Breast epithelium (tissue), 3 donors: ENCODE measurements around the gene NCKAP5.

ENCODE experiments used
- CTCF ChIP-seq, 3 donors: fragments of 450-650 bp; IDR thresholded peaks; one replicate each; pipeline ENCODE4 v1.5.1; 2016 to 2017; ENCODE audit warnings: antibody characterized with exemption in 3 of 3, mild to moderate bottlenecking in 3 of 3, moderate library complexity in 3 of 3
- POLR2AphosphoS5 ChIP-seq, 3 donors: sonication (generic); formaldehyde crosslinking; IDR thresholded peaks; one replicate each; pipeline ENCODE4 v1.6.1; 2017; ENCODE audit warnings: antibody characterized with exemption in 3 of 3

DNA sequence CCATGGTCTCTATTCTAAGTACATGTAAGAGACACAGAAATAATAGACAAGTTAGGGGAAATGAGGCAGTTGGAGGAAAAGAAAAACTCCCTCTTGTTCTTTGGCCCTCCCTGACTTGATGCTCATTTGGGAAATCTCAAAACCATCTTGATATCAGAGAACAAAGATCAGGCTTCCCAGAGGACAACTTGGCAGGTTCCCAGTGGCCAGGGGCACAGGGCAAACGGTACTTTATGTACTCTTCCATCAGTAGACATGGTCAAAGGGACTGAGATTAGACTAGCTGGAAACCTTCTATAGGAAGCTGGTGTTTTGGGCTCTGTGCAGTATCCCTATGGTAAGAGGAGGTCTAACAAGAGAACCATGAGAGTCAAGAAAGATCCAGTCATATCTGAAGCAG is 56.6 kb downstream of the NCKAP5 start:
- TF ChIP-seq CTCF (IDR thresholded peaks at IDR 0.05) (no peak), POLR2AphosphoS5 (IDR thresholded peaks at IDR 0.05) (no peak)
